NCI-H2029 treated with DMSO at 0.1 percent for 48 hours (cell line): ENCODE measurements around the gene ERC2.
A peak's percentile ranks its signal among the peaks of the same experiment; 100 is the strongest.

Experiments used
- DNase-seq: peaks from one replicate; lab custom pipeline; 2025; lab: John Stamatoyannopoulos, UW

Gene ERC2

DNA sequence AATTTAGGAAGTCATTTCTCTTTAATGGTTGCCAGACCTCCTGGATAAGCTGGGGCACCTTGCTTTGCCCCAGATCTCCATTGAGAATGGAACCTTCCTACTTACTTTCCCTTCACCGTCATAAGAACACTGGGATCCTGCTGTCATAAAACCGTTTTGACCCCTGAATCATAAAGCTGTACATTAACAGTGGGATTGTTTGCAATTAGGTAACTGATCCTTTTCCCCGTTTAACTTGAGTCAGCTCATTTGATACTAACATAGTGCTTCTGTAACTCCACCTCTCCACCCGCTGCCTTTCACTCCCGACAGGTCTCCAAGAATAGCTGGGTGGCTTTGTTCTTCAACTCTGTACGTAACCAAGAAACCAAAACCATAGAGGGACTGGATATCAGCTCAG lies 673.0 kb downstream of the ERC2 start:
- no peak for DNase-seq

DNA sequence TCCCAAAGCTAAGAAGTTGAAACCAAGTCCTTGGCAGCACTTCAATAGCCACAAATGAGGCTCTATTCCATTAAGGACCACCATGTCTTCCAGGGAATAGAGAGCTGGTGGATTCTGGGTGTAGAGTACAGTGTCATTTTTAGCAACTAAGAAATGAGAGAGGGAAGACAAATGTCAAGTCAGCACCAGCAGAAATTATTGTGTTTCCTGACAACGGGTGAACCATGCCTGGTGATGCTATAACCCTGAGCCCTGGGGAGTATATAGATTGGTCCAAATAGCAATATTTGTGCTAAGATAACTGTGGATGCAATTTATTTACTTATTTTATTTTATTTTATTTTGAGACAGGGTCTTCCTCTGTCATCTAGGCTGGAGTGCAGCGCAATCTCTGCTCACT lies 675.5 kb downstream of the ERC2 start:
- no peak for DNase-seq

- DNase-seq: no peak
Observed at GRCh38 chr3:55792009-55792408, 676.3 kb downstream of the ERC2 start.

GRCh38 chr3:55790596-55791350 lies 677.5 kb downstream of the ERC2 start:
- peak; percentile 4 for DNase-seq

DNA sequence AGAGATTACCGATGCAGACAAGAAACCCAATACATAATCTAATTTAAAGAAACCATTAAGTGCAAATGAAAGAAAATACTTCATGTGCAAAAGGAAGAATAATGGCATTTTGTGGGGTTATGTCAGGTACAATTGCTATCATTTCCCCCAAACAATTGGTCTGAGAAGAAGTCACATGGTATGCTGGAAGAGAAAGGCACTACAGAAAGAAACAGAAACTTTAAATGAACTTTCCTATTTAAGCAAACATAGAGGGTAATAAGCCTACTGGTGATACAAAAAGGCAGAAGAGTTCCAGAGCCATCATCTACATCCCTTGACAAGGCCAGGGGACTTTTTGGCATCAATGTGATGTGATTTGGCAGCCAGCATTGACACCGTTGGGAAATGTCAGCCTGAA lies 678.8 kb downstream of the ERC2 start:
- DNase-seq: no peak

GRCh38 chr3:55782807-55783206 lies 685.5 kb downstream of the ERC2 start:
- DNase-seq: no peak

- DNase-seq: no peak
Observed at GRCh38 chr3:55782351-55782750, 685.9 kb downstream of the ERC2 start.

DNA sequence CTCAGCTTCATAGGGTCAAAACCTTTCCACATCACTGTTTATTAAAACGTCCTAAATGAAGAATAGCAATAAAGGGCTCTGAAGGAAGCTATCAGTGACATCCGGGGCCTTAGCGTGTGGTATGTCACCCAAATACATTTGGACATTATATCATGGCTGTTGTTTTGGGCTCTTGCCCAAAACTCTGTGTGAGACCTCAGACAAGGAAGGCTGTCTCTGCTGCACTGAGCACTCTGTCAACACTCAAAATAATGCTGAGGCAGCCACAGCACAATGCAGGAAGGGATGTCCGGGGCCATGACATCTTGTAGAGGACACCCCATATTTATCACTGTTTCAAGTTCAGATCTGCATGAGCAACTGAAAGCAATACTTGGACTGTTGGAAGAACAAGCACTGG lies 687.4 kb downstream of the ERC2 start:
- no peak for DNase-seq

DNA sequence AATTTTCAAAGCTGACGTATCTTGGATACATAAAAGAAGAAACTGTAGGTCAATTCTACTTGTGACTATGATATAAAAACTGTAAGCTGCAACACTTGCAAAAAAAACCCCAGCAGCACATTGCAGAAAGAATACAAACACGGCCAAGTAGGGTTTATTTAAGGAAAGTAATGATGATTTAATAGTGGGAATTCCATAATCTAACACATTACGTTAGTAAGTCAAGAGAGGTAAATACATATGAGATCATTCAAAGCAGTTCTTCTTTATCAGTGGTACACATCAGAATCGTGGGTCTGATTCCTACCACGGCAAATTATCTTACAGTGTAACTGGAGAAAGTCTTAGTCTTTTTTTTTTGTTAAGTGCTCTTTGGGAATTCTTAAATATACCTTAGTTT lies 688.7 kb downstream of the ERC2 start:
- no peak for DNase-seq

- no peak for DNase-seq
Observed at GRCh38 chr3:55775366-55776154, 692.7 kb downstream of the ERC2 start.

DNA sequence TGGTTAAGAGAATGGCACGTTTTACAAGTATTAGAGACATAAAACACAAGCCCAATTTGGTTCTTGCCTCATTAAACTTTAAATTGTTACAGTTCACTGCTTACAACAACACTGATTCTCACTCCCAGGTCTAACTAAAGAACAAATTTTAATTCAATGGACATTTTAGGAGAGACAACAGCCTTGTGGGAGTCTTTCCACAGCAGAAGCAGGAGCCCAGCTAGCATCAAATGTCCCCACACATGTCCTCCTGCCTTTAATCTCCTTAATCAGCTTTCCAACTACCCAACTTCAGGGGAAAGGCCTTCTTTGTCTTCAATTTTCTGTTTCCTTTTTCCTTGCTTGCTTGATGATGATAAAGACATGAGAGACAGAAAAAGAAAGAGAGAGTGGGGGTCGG lies 693.4 kb downstream of the ERC2 start:
- DNase-seq: no peak

DNA sequence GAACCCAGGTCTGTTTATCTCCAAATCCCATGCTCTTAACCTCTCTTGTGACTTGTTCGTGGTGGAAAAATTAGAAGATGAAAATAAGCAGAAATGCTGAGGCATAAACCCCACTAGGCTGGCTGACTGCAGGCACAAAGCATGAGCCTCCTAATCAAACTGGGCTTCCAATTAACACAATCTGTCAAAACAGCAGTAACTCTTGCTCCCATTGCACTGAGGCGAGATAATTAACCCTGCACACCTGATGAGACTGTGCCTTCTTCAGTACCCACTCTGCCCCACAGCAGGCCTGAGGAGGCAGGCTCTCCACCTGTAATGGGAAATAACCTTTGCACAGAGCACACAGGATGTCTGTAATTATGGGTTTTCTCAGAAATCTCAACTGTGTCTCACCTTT lies 696.8 kb downstream of the ERC2 start:
- no peak for DNase-seq

DNA sequence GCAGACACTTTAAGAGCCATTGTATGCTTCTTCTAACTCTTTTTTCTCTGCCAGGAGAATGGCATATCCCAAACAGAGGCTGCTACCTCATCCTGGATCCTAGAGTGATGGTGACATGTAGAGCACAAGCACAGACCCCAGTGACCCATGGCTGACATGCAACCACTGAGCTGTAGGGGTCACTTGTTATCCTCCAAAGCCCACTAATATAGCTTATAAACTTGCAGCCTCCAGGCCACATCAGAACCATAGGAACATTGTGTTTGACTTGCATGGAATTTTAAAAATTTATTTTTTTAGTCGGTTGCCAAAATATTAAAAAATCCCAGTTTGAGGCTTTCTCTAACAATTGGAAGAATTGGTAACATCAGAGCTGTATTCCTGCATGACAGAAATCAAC lies 698.2 kb downstream of the ERC2 start:
- no peak for DNase-seq

DNA sequence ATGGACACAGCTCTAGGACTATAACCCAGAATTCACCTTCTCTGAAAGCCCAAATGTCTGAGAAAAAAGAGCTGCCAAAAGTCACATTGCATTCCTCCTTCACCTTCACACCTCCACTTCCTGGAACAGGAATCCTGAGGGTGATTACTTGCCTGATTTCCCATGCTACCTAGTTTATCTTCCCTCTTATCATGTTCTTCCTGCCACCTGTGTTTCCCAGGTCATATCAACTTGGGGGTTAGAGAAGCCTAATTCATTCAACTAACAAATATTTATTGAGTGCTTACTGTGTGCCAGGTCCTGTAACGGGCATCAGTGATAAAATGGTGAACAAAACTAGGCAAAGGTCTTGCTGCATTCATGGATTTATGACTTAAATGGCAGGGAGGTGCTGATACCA lies 701.5 kb downstream of the ERC2 start:
- DNase-seq: no peak

- no peak for DNase-seq
Observed at GRCh38 chr3:55765906-55766701, 702.2 kb downstream of the ERC2 start.

DNA sequence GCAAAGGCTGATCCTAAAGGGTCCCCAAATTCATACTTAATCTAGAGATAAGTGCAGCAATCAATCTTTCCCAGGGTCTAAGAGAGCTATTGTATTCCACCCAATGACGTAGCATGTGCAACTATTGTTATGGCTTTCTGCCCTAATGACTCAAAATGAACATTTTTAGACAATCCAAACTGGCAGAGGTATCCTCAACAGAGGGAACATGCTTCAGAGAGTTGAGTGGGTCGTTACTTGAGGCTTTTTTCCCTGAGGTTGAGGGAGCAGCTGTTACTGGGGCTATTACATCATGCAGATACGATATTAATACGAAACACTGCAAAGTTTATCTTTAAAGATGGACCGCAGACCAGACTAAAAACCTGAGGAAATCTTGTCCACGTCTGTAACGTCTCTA lies 702.9 kb downstream of the ERC2 start:
- DNase-seq: no peak

DNA sequence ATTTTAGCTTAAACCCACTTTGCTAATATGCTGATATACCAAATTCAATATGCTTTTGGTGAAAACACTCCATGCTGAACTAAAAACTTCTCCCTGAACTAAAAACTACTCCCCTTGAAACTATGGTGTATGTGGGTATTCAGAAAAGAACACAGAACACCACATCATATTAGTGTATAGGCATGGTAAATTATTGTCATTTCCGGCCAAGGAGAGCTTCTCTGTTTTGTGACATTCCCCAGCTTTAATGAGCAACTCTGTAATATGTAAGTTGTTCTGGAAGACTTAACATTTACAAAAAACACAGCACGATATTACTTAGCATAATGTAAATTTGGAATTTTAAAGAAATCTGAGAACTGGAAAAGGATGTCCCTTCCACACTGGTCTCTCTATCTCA lies 711.3 kb downstream of the ERC2 start:
- DNase-seq: no peak

DNA sequence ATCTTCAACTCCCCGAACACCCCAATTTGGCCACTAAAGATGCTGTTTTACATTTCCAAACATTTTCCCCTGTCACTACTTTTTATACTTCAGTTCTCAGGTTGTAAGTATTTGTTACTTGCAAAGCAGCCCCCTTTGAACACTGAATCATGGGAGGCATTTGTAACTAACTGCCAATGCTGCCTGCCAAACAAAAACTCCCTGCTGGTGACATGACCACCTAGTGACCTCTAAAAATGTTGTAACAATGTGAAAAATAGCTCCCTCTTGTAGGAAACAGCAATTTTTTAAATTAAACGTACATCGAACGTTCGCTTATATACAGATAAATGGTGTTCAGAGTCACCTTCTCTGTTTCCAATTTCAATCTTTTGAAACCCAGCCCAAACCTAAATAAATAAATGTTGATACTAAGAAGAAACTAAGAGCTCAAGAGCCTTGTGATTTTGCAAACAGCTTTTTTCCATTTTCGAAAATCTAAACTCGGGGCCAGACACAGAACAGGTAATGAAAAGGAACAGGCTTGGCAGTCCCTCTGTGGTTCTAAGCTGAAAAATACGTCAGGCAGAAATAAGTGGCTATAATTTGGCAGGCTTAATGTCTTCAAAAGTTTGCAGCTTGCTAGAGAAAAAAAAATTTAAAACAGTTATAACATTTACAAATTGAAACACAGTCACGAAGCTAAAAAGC lies 712.6 kb downstream of the ERC2 start:
- DNase-seq: no peak

DNA sequence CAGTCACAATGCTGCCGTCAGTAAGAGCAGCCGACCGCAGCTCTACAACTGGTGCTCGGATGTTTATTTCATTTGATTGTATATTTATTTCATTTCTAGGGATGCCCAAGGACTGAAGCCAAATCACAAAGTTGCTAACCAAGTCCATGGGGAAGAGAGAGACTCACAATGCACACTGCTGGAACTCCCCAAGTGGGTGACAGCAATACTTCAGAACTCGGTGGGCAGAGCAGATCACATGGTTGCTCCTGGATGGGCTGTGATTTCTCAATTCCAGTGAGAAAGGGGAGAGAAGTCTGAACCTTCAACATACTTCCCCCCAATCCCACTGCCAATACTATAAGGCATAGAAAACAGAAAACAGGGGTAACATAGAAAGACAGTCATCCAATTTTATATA lies 715.4 kb downstream of the ERC2 start:
- DNase-seq: no peak

DNA sequence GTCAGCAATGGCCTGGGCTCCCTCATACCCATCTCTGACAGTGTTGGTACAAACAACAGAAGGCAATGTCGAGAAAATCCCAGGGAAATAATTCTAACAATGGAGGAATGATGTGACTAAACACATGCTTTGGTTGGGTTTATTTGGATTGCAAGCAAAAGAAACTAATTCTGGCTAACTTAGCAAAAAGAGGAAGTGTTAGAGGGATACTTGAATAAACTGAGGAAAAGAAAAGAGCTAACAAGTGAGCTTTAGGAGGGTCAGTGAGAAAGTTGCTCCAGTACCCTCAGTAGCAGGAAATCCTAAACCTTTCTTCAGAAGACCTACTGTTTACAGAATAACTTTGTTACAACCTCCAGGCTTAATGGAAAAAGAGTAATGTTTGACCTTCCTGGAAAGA lies 716.5 kb downstream of the ERC2 start:
- no peak for DNase-seq

DNA sequence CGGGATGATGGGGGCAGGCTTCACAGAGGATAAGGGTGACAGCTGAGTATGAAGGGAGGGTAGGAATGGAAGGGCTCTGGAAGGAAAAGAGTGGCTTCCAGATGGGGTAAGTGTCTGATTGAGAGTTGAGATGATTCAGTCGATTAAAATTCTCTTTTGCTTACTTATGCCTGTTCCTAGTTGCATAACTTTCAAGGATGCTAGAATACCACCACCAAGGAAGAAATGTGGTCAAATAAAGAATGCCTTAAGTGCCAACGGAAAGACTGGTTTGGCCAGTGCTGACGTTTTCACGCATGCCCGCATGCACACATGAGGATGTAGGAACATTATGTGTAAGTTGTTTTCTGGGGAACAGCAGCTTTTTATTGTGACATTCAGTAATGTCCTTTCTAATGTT lies 717.7 kb downstream of the ERC2 start:
- no peak for DNase-seq

DNA sequence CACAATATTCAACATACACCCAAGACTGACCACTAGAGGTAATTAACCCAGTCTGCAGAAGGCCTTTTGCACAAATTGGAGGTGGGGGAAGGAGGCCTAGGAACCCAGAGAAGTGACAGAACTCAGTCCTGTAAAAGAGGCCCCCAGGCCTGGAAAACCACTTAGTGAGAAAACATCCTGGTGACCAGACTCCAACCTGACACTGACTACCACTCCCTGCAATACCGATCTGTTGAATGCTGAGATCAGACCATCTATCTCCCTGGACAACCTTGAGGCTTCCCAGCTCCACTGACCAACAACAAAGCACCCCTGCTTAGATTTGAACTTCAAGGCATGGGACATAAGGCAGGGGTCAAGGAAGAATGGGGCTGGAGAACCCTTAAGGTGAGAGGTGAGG lies 719.2 kb downstream of the ERC2 start:
- no peak for DNase-seq
